Measurements from ENCODE around the gene OR5AU1. TPM values are rescaled to one million over a fixed set of nuclear protein-coding genes. Genes with fewer than 3 reads are reported as not detected.

Gene OR5AU1
- total and polyA plus RNA-seq, 2 of the 13 experiments (the other 11 are each of a cell fraction or from before 2014, with no cell fraction given), result not detected

- in situ Hi-C loops (cut with HindIII; ENCODE audit: extremely low pct_ligation_motif_present, low pct_unique_long_range_greater_than_20kb) (no loop called here), intact Hi-C loops (cut with micrococcal nuclease; ENCODE audit: unreplicated experiment) (no loop called here)
- ChIA-PET CTCF (ENCODE audit: low intra/inter-chr PET ratio, low total read pairs) (no interaction called here), POLR2A (no interaction called here)
- Histone ChIP-seq H3K79me2 (ENCODE audit: insufficient read depth, low read length) (no peaks in the 10 kb centered on the region), H3K4me3 (replicated peaks in 1 of 3; ENCODE audit: insufficient read depth in 1 of 3, low read depth in 2 of 3, low read length in 3 of 3) (no peak overlapping the region), H3K27me3 (ENCODE audit: control insufficient read depth in 1 of 2, insufficient read depth in 2 of 2, low read length in 2 of 2) (no peaks in the 10 kb centered on the region), H2AFZ (ENCODE audit: low read length) (no peak overlapping the region), H3K9ac (ENCODE audit: insufficient read depth, low read depth, low read length) (no peak overlapping the region), H3K27ac (ENCODE audit: extremely low read length, insufficient read depth, low read length) (no peak overlapping the region), H4K20me1 (ENCODE audit: insufficient read depth, low read length) (no peaks in the 10 kb centered on the region), H3K4me2 (ENCODE audit: low read depth, low read length) (no peak overlapping the region), H3K36me3 (replicated peaks in 1 of 2; ENCODE audit: control insufficient read depth in 1 of 2, insufficient read depth in 2 of 2, low read length in 2 of 2) (no peaks in the 10 kb centered on the region), H3K4me1 (ENCODE audit: insufficient read depth, low read length) (peaks cover 25% of the 10 kb centered on the region), H3K9me3 (ENCODE audit: low read length) (no peaks in the 10 kb centered on the region)
- ATAC-seq, result no peak
- no peak for FAIRE-seq
- no peak for DNase-seq (ENCODE audit: low spot score)
- no TSS peak for BruUV-seq (replicated peaks)
- 92% methylated on average over 2 of the region's 2 CpGs for WGBS (ENCODE audit: low lambda C conversion rate)
- TF ChIP-seq GTF2F1 (IDR thresholded peaks at IDR 0.05; ENCODE audit: low read length) (no peak), ZNF383 (CRISPR knock-in tag; IDR thresholded peaks at IDR 0.05; ENCODE audit: borderline replicate concordance) (no peak)
These were observed 42.5 kb downstream of the OR5AU1 start for GRCh38 chr14:21113369-21113768.

DNA sequence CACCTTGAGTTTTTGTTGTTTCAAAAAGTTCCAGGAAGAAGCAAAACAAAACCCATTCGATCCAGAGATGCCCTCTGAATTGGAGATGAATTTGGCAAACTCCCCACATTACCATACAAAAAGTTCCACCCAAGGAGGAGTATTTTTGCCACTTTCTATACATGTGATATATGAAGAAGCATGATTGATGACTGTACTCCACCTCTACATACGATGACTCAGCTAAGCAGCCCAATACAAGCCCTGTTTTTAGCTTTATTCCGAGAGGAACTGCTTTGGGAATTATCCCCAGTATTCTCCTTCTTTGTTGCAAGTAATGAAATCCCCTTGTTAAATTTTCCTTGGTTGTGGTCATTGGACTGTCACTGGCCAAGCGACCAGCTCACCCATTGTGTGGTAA, 43.6 kb downstream of the OR5AU1 start:
- no peak for DNase-seq (ENCODE audit: low spot score)
- CTCF ChIA-PET (ENCODE audit: low intra/inter-chr PET ratio, low total read pairs), result no interaction called here

More for the DNA sequence above, 43.6 kb downstream of the OR5AU1 start:
- in situ Hi-C loops (cut with HindIII; ENCODE audit: extremely low pct_ligation_motif_present, low pct_unique_long_range_greater_than_20kb) (no loop called here), intact Hi-C loops (cut with micrococcal nuclease; ENCODE audit: unreplicated experiment) (no loop called here)
- WGBS (ENCODE audit: low lambda C conversion rate), result 37% methylated on average over 4 of the region's 4 CpGs
- H3K27me3 ChIP-seq (ENCODE audit: control insufficient read depth in 1 of 2, insufficient read depth in 2 of 2, low read length in 2 of 2), result no peaks in the 10 kb centered on the region
- no peak for FAIRE-seq
- H3K4me1 ChIP-seq (ENCODE audit: insufficient read depth, low read length), result peaks cover 29% of the 10 kb centered on the region
- H3K36me3 ChIP-seq (replicated peaks in 1 of 2; ENCODE audit: control insufficient read depth in 1 of 2, insufficient read depth in 2 of 2, low read length in 2 of 2), result no peaks in the 10 kb centered on the region
- BruUV-seq (replicated peaks), result no TSS peak
- no peaks in the 10 kb centered on the region for H3K9me3 ChIP-seq (ENCODE audit: low read length)
- no peak for ATAC-seq
- POLR2A ChIA-PET, result no interaction called here
- TF ChIP-seq MAFK (conservative IDR thresholded peaks at IDR 0.05 in 1 of 2, IDR thresholded peaks at IDR 0.05 in 1 of 2; ENCODE audit: low read length in 2 of 2), result peak in 1 of 2 experiments; percentile 29; a peak in 1 of 4 replicates
- 0 out of 2 replicates have a peak, but pooled peaks have one; percentile 11 for TF ChIP-seq MAFF (IDR thresholded peaks at IDR 0.05; ENCODE audit: low read depth, low read length)
- TF ChIP-seq TIGD3 (CRISPR knock-in tag; IDR thresholded peaks at IDR 0.05; ENCODE audit: borderline replicate concordance), result no peak
- H3K79me2 ChIP-seq (ENCODE audit: insufficient read depth, low read length), result no peaks in the 10 kb centered on the region
- no peak overlapping the region for H3K27ac ChIP-seq (ENCODE audit: extremely low read length, insufficient read depth, low read length)
- H4K20me1 ChIP-seq (ENCODE audit: insufficient read depth, low read length), result no peaks in the 10 kb centered on the region
- H3K4me2 ChIP-seq (ENCODE audit: low read depth, low read length), result no peak overlapping the region
- no peak overlapping the region for H2AFZ ChIP-seq (ENCODE audit: low read length)
- H3K4me3 ChIP-seq (replicated peaks in 1 of 3; ENCODE audit: insufficient read depth in 1 of 3, low read depth in 2 of 3, low read length in 3 of 3), result no peak overlapping the region
- no peak overlapping the region for H3K9ac ChIP-seq (ENCODE audit: insufficient read depth, low read depth, low read length)
